GM19455 (cell line): Measurements from ENCODE around the gene GNB3.

Experiments used
- ATAC-seq: cut with Tn5 transposase; IDR thresholded peaks from one replicate; pipeline ENCODE4 v1.9.1; 2021; ENCODE audit not compliant: unreplicated experiment

The GNB3 gene

DNA sequence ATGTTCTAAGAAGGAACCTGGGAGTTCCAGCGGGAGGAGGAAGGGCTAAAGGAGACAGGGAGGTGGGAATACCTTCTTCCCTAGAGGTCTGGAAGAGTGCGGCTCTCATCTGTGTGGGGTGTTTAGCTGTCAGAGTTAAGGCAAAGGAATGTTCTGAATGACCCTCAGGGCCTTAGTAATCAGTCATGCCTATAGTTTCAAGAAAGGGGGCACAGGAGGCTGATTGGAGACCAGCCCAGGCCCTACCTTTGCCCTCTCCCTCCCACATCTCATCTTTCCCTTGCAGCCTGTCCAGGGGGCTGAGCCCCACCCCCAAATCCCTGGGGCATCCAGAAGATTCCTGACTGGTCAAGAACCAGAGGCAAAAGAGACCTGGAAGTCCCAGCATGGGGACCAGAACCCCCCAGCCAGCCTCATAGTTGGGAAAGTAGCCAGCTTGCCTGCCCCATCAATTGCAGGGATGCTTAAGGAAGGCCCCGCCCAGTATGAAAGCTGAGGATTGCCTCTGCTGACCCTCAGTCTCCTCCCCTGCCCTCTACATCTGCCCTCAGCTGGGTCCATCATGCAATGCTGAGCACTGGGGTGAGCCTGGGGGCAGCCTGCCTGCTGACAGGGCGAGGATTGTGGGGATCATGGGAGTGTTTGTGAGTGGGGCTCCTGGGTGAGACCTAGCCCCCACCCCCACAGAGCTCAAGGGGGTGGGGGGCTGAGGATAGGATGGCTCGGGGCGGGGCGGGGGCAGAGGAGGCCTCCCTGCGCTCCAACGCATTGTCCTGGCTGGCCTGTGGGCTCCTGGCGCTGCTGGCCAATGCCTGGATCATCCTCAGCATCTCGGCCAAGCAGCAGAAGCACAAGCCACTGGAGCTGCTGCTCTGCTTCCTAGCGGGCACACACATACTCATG lies 17.3 kb upstream of the GNB3 start:
- no peak for ATAC-seq

DNA sequence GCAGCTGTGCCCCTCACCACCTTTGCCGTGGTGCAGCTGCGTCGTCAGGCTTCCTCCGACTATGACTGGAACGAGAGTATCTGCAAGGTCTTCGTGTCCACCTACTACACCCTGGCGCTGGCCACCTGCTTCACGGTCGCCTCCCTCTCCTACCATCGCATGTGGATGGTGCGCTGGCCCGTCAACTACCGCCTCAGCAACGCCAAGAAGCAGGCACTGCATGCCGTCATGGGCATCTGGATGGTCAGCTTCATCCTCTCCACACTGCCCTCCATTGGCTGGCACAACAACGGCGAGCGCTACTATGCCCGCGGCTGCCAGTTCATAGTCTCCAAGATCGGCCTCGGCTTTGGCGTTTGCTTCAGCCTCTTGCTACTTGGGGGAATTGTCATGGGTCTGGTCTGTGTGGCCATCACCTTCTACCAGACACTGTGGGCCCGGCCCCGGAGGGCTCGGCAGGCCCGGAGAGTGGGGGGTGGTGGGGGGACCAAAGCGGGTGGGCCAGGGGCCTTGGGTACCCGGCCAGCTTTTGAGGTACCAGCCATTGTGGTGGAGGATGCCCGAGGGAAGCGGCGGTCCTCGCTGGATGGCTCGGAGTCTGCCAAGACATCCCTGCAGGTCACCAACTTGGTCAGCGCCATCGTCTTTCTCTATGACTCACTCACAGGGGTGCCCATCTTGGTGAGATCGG lies 16.5 kb upstream of the GNB3 start:
- no peak for ATAC-seq

DNA sequence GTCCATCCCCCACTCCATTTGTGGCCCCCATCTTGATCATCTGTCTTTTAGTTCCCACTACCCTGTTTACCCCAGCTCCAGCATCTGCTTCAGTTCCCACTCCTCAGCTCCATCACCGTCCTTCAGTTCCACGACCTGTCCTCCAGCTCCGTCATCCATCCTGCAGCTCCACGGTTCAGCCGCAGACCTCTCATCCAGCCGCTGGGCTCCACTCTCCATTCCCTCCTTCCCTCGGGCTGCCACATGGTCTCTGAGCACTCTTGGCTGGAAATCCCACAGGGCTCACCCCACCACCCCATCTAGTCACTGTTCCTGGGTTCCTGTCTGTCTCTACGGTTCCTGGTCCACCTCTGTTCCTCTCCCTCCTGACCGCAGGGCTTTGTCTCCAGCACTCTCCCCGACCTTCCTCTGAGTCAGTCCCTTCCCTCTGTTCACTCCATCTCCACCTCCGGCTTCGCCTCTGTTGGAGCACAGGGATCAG lies 15.8 kb upstream of the GNB3 start:
- no peak for ATAC-seq

DNA sequence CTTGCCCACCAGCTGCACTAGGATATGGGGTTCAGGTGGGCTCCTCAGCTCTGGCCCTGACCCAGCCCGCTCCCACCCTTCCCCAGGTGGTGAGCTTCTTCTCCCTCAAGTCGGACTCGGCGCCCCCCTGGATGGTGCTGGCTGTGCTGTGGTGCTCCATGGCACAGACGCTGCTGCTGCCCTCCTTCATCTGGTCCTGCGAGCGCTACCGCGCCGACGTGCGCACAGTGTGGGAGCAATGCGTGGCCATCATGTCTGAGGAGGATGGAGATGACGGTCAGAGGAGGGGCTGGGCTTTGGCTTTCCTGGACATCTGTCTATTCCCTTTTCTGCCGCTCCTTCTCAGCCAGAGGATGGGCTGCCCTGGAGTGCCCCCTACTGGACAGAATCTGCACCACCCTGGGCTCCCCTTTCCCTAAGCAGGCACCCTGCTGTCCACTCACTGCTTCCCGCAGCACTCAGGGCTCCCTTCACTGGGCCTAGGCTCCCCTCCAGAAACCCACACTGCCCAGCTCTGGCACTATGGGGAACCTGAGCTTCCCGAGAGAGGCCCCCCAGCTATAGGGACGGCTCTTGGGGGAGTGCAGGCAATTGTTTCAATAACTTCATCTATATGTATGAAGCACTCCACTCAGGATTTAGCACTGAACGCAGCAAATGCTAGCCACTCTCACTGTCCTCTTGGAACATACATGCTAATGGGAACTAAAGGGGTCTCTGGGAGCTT lies 15.2 kb upstream of the GNB3 start:
- ATAC-seq, result no peak

DNA sequence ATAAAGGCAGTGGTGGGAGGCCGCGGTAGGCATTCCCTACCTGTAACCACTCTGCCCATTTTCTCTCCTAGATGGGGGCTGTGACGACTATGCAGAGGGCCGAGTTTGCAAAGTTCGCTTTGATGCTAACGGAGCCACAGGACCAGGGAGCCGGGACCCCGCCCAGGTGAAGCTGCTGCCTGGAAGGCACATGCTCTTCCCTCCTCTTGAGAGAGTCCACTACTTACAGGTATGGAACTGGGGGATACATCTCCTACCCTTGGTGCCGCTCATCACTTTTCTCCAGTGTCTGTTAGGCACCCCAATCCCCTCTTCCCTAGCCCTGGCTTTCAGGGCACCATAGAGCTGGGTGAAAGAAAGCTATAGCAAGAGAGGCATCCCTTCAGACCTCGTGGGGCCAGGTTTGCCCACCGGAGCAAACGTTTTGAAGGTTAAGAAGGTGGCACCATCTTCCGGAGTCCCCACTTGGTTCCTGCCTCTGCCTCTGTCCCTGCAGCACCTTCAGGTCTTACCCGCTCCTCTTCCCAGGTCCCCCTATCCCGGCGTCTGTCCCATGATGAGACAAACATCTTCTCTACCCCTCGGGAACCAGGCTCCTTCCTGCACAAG lies 14.5 kb upstream of the GNB3 start:
- ATAC-seq, result no peak

DNA sequence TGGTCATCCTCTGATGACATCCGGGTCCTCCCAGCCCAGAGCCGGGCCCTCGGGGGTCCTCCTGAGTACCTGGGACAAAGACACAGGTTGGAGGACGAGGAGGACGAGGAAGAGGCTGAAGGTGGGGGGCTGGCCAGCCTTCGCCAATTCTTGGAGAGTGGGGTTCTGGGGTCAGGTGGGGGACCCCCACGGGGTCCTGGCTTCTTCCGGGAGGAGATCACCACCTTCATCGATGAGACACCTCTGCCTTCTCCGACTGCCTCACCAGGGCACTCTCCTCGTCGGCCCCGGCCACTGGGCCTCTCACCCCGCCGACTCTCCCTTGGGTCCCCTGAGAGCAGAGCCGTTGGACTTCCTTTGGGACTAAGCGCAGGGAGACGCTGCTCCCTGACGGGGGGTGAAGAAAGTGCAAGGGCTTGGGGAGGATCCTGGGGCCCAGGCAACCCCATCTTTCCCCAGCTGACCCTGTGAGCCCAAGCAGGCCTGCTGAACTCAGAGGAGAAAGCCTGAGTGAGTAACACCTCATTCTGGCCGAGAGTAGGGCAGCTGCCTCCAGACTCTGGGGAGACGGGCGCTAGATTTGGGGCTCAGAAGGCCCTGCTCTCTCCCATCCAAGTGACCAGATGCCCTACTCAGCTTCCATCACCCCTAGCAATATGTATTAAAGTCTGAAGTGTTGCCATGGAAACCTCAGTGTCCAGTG lies 13.8 kb upstream of the GNB3 start:
- ATAC-seq, result no peak

DNA sequence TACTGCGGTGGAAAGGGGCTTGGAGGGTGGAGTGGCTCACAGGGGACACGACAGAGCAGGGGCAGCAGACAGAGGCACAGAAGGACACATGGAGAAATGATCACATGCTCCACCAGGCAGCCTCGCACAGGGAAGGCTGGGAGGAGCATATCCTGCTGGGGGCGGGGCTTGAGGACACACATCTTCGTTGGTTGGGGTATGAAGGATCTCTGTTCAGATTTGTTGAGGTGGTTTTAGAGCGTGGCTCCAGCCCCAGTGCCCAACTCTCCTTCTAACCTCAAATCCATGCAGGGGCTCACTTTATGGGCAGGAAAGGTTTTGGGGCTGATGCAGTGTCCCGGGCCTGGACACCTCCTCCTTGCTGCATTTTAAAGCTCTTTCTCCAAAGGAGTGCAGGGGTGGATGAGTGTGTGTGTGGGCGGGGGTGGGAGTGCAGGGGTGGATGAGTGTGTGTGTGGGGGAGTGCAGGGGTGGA lies 13.3 kb upstream of the GNB3 start:
- ATAC-seq, result no peak

DNA sequence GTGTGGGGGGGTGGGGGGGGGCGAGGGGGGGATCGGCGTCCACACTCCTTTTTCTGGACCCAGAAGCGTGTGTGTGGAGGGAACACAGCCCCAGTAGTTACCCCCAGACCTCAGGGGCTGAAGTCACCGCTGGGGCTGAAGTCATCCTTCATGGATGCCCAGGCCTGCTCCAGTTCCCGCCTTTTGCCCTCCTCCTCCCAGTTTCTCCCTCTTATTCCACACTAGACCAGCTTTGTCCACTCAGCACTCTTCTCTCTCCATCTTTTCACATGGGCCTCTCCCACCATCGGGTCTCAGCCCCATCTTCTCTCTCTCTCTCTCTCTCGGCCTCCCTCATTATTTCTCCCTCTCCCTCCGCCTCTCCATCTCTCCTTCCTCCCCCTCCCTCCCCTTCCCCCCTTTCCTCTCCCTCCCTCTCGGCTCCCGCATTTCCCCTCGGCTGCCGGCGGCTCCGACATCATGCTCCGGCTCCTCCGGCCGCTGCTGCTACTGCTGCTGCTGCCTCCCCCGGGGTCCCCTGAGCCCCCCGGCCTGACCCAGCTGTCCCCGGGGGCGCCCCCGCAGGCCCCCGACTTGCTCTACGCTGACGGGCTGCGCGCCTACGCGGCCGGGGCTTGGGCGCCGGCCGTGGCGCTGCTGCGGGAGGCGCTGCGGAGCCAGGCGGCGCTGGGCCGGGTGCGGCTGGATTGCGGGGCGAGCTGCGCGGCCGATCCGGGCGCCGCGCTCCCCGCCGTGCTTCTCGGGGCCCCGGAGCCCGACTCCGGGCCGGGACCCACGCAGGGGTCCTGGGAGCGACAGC lies 12.5 kb upstream of the GNB3 start, which contains the start of gene P3H3:
Gene P3H3 (plus strand): TSS at position 426 of the 799 bp plus-strand sequence. CDS start 34 bp downstream, at position 460.
- ATAC-seq, result no peak

DNA sequence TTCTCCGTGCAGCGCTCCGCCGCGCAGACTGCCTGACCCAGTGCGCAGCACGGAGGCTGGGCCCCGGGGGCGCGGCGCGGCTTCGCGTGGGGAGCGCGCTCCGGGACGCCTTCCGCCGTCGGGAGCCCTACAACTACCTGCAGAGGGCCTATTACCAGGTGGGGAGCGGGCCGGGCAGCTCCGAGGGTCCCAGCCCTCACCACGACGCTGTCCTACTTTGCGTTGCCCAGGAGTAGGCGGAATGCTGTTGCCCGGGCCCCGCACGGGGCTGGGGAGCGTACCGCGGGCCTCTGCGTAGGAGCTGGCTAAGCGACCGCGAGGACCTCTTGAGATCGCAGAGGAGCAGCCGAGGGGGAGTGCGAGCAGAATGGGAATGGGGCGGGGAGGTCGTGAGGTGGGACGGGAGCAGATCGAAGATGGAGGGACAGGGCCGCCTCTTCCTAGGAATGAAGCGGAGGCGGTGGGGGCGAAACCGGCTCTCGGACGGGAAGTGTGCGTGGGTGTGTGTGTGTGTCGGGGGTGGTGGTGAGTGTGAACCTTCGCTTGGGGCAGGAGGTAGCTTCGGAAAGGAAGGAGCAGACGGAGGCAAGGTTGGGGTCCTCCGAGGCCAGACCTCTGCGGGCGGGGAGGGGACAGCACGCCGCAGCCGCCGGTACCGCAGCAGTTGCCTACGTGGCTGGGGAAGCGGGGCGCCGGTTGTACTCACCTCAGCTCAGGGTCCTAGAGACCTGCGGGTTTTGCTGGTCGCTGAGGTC lies 11.8 kb upstream of the GNB3 start:
- ATAC-seq, result no peak

DNA sequence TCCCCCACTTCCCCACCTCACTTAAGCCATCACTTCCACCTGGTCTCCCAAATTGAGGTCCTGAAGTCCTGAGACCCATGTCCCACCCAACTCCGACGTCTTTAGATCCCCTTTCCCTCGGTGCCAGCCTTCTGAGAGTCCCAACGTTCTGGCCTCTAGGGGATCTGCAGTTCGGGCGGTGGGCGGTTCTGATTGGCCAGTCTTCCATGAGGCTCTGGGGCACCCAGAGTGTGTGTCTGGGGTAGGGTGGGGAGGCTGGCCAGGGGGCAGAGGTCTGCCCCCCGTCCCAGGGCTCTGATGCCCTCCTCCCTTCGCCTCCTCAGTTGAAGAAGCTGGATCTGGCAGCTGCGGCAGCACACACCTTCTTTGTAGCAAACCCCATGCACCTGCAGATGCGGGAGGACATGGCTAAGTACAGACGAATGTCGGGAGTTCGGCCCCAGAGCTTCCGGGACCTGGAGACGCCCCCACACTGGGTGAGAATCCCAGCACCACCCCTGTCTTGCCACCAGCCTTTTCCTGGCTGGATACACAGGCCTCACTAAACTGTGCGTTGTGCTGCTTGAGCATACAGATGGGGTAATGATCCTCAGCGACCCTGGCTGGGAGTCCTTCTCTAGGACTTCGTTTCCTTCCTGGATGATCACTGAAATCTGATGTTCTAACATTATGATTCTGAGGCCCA lies 11.0 kb upstream of the GNB3 start:
- no peak for ATAC-seq

DNA sequence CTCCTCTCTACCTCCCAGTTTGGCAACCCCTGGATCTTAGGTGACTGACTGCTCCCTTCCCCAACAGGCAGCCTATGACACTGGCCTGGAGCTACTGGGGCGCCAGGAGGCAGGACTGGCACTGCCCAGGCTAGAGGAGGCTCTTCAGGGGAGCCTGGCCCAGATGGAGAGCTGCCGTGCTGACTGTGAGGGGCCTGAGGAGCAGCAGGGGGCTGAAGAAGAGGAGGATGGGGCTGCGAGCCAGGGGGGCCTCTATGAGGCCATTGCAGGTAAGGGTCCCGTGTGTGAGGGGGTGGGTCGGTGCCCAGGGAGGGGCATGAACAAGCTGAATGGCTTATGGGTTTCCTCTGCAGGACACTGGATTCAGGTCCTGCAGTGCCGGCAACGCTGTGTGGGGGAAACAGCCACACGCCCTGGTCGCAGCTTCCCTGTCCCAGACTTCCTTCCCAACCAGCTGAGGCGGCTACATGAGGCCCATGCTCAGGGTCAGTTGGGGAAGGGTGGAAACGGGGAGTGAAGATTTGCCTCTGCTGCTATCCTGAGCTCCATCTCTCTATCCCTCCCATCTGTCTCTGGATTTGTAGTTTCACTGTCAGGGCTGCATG lies 10.3 kb upstream of the GNB3 start:
- no peak for ATAC-seq

DNA sequence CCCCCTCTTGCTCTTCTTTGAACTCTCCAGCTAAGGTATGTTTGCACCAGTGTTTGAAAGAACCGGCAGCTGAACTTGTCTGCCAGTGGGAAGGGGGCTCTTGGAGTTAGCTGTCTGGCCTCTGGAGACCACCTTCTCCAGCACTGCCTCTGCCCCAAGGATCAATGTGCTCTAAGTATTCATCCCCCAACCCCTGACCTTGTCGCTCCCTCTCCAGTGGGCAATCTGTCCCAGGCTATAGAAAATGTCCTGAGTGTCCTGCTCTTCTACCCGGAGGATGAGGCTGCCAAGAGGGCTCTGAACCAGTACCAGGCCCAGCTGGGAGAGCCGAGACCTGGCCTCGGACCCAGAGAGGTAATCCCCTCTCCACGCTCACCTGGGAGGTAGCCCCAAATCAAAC lies 9.7 kb upstream of the GNB3 start:
- ATAC-seq, result no peak

DNA sequence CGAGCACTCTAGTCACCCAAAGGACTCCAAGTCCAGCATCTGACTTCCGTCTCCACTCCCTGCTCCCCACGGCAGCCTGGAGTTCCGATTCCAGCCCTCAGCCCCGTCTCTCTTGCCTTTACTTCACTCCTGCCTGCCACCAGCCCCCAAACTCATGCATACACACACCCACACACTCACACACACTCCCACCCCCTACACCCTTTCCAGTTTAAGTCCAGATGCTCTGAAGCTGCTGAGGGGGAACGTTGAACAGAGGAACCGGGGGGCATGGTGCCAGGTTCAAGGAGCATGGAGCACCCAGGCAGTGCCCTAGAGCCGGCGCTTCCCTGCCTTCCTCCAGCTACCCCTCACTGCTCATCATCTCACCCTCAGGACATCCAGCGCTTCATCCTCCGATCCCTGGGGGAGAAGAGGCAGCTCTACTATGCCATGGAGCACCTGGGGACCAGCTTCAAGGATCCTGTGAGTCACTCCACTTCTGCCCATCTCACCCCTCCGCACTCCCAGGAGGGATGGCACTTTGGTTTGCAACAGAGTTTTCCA lies 9.2 kb upstream of the GNB3 start:
- ATAC-seq, result no peak

DNA sequence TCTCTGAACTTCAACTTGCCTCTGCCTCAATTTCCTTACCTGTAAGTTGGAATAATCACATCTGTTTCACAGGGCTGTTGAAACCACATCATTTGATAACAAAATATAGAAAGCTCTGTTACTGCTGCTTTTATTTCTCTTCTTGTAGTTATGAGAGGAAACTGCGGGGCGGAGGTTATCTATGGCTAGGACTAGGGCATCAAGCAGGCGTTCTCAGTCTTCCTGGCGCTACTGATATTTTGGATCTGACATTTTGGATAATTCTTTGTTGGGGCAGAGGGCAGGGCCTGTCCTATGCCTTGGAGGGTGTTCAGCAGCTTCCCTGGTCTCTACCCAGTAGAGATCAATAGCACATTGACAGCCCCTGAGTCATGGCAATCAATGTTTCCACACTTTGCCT lies 8.6 kb upstream of the GNB3 start:
- ATAC-seq, result no peak

DNA sequence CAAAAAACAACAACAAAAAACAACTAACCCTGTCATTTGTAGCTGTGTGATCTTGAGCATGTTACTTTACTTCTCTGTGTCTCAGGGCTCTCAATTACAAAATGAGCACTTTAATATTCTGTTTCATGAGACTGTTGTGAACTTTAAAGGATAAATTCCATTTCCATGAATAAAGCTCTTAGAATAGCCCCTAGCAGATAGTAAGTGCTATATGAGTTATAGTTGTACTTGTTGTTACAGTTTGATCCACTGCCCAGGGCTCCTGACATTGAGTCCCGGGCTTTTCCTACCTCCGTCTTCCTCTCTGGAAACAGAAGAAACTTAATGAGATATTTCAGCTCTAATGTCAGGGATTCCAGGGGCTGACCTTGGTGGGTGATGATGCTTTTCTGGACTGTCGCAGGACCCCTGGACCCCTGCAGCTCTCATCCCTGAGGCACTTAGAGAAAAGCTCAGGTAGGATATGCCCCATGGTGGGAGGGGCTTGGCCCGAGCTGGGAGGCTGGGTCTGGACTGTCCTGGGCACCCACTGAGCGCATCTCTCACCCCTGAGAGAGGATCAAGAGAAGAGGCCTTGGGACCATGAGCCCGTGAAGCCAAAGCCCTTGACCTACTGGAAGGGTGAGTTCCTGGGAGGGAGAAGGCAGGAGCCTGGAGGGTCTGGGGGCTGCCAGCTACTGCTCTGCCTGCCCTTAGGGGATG lies 7.4 kb upstream of the GNB3 start:
- no peak for ATAC-seq

DNA sequence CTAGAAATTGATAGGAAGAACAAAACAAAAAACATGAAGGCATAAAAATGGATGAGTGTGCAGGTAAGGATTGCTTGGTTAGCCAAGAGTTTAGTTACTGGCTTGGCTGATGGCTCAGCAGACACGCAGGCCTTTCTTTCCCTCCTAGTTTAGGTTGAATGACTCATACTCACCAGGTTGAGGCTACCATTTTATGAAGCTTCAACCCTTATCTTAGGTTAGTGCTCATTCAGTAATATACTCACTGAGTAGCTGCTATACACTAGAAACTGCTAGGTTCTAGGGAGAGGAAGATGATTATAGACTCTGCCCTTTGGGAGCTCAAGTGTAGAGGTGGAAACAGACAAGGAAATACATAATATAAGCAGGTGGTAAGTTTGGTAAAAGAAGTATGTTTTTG lies 6.5 kb upstream of the GNB3 start:
- no peak for ATAC-seq

DNA sequence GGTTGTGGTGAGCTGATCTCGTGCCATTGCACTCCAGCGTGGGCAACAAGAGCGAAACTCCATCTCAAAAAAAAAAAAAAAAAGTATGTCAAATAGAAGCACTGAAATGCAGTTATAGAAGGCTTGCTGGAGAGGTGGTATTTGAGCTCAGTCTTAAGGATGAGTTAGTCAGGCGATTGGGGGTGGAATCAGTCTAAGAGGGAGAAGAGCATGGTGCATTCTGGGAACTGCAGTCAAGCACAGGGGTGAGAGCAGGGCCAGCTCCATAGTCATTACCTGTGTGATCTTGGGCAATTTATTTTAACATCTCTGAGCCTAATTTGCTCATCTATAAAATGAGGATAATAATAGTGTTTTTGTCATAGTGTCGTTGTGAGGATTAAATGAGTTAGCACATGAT lies 5.9 kb upstream of the GNB3 start:
- ATAC-seq, result no peak
